Activated CD4-positive, CD25-positive, alpha-beta regulatory T cell (primary cell): ENCODE measurements around the gene NOS2.

ENCODE experiments used
- DNase-seq, 4 experiments: peaks; one replicate each; lab custom pipeline; 2025; lab: John Stamatoyannopoulos, UW

Gene NOS2

GRCh38 chr17:27721797-27722196, 78.5 kb downstream of the NOS2 start:
- no peak for DNase-seq
